H1 (cell line): ENCODE data around the gene BAZ2B. TPM values are rescaled to one million over a fixed set of nuclear protein-coding genes. Genes with fewer than 3 reads are reported as not detected.

Experiments
- ATF3 ChIP-seq: IDR thresholded peaks from 2 replicates; pipeline ENCODE4 v1.6.1; 2011; ENCODE audit warnings: low read depth, mild to moderate bottlenecking, low read length; ENCODE audit not compliant: insufficient read depth
- GABPA ChIP-seq: IDR thresholded peaks from 2 replicates; pipeline ENCODE4 v1.6.1; 2011; ENCODE audit warnings: mild to moderate bottlenecking, low read length, moderate library complexity, borderline replicate concordance; ENCODE audit not compliant: insufficient read depth
- KDM5A ChIP-seq: fragments of 200-600 bp; IDR thresholded peaks from 2 replicates; pipeline ENCODE4 v1.7.1; 2012; ENCODE audit warnings: mild to moderate bottlenecking, low read length, inconsistent platforms, mixed read lengths
- USF2 ChIP-seq: IDR thresholded peaks from 2 replicates; pipeline ENCODE4 v1.6.1; 2011; ENCODE audit warnings: low read length, improper control_type of control experiment
- polyA plus RNA-seq, 7 experiments: library from polyadenylated mRNA; depleted of rRNA in 3 of 7; stranded (reverse) in 5 of 7; unstranded in 2 of 7; fragments of >200 nt in 5 of 7; fragments of 200-250 nt in 2 of 7; gene quantifications; 1 replicate in 5 of 7; 2 replicates in 1 of 7; 4 replicates in 1 of 7; pipeline versions ENCODE4 v1.2.1 to v1.2.3, GENCODE V29; 2011 to 2013; ENCODE audit warnings: missing spikeins in 2 of 7, mixed read lengths in 2 of 7
- total RNA-seq: library from RNA; stranded (reverse); fragmentation: NEBNext Ultra II Directional; extraction: Animal tissue kit (Norgen Biotek cat#: 25700); gene quantifications from 2 replicates; pipeline ENCODE4 v1.2.1, GENCODE V29; 2021

Gene BAZ2B
- total and polyA plus RNA-seq, 2 of the 8 experiments (the other 6 are each of a cell fraction or from before 2014, with no cell fraction given) = 15.2 to 46.3 TPM

GRCh38 chr2:159546039-159546438 is 70.3 kb downstream of the BAZ2B start (continued):
- TF ChIP-seq USF2 (no peak), KDM5A (no peak), GABPA (no peak), ATF3 (no peak)
